ENCODE results near the gene CRYBG2.

The CRYBG2 gene

GRCh38 chr1:26286064-26286416 lies 67.9 kb downstream of the CRYBG2 start:
- H3K9me2 ChIP-seq (replicated peaks; ENCODE audit: insufficient read depth, low read length) = no peaks in the 10 kb centered on the region
- peaks cover 8% of the 10 kb centered on the region; the same call in 1 of the 2 replicates for H3K79me2 ChIP-seq (ENCODE audit: low read length)
- H3K4me1 ChIP-seq (ENCODE audit: low read length) = peaks cover 34% of the 10 kb centered on the region
- no peak overlapping the region for H3K4me3 ChIP-seq (ENCODE audit: low read length)
- DNase-seq = no peak
- no peaks in the 10 kb centered on the region for H4K20me1 ChIP-seq (ENCODE audit: insufficient read depth, low read length)
- no peak overlapping the region for H2AFZ ChIP-seq (ENCODE audit: low read length)
- H3K9ac ChIP-seq (ENCODE audit: low read length) = no peak overlapping the region
- no peaks in the 10 kb centered on the region for H3K27me3 ChIP-seq (replicated peaks; ENCODE audit: insufficient read depth, low read length)
- H3F3A ChIP-seq (ENCODE audit: insufficient read depth, low read length) = peaks cover 16% of the 10 kb centered on the region
- H3K36me3 ChIP-seq (replicated peaks; ENCODE audit: insufficient read depth, low read length) = no peaks in the 10 kb centered on the region
- no peak overlapping the region for H3K4me2 ChIP-seq (ENCODE audit: low read depth, low read length)
- H3K9me3 ChIP-seq (replicated peaks; ENCODE audit: insufficient read depth, low read length) = no peaks in the 10 kb centered on the region
- no peak overlapping the region; the same call in 1 of the 2 replicates for H3K27ac ChIP-seq (ENCODE audit: low read length)
- no peak for TF ChIP-seq EZH2phosphoT487 (IDR thresholded peaks at IDR 0.05; ENCODE audit: low read length)
- TF ChIP-seq CTCF (IDR thresholded peaks at IDR 0.05; ENCODE audit: low read length) = no peak
- no peak for TF ChIP-seq EZH2 (optimal IDR thresholded peaks at IDR 0.05; ENCODE audit: low read depth, low read length)

- peaks cover 13% of the 10 kb centered on the region for H3K79me2 ChIP-seq (ENCODE audit: low read length)
- no peak for DNase-seq
- H3K9me3 ChIP-seq (replicated peaks; ENCODE audit: insufficient read depth, low read length) = no peaks in the 10 kb centered on the region
- H3K9me2 ChIP-seq (replicated peaks; ENCODE audit: insufficient read depth, low read length) = no peaks in the 10 kb centered on the region
- no peak overlapping the region for H3K9ac ChIP-seq (ENCODE audit: low read length)
- no peaks in the 10 kb centered on the region for H3K36me3 ChIP-seq (replicated peaks; ENCODE audit: insufficient read depth, low read length)
- no peak overlapping the region for H2AFZ ChIP-seq (ENCODE audit: low read length)
- H3K27ac ChIP-seq (ENCODE audit: low read length) = no peak overlapping the region
- no peak overlapping the region for H3K4me2 ChIP-seq (ENCODE audit: low read depth, low read length)
- H4K20me1 ChIP-seq (ENCODE audit: insufficient read depth, low read length) = no peaks in the 10 kb centered on the region
- peaks cover 34% of the 10 kb centered on the region for H3K4me1 ChIP-seq (ENCODE audit: low read length)
- H3F3A ChIP-seq (ENCODE audit: insufficient read depth, low read length) = peaks cover 16% of the 10 kb centered on the region
- H3K27me3 ChIP-seq (replicated peaks; ENCODE audit: insufficient read depth, low read length) = no peaks in the 10 kb centered on the region
- TF ChIP-seq EZH2phosphoT487 (IDR thresholded peaks at IDR 0.05; ENCODE audit: low read length) = no peak
- TF ChIP-seq CTCF (IDR thresholded peaks at IDR 0.05; ENCODE audit: low read length) = peak; percentile 47
- no peak overlapping the region for H3K4me3 ChIP-seq (ENCODE audit: low read length)
Observed at GRCh38 chr1:26285366-26286063, 68.4 kb downstream of the CRYBG2 start.

- Histone ChIP-seq H3K4me1 (ENCODE audit: low read length) (peaks cover 30% of the 10 kb centered on the region), H3K36me3 (replicated peaks; ENCODE audit: insufficient read depth, low read length) (no peaks in the 10 kb centered on the region), H3K79me2 (ENCODE audit: low read length) (peaks cover 20% of the 10 kb centered on the region), H3K4me2 (ENCODE audit: low read depth, low read length) (no peak overlapping the region), H2AFZ (ENCODE audit: low read length) (no peak overlapping the region), H3K4me3 (ENCODE audit: low read length) (no peak overlapping the region), H3K9me2 (replicated peaks; ENCODE audit: insufficient read depth, low read length) (no peaks in the 10 kb centered on the region), H3F3A (ENCODE audit: insufficient read depth, low read length) (peaks cover 16% of the 10 kb centered on the region), H3K9ac (ENCODE audit: low read length) (no peak overlapping the region), H3K27ac (ENCODE audit: low read length) (no peak overlapping the region), H3K27me3 (replicated peaks; ENCODE audit: insufficient read depth, low read length) (no peaks in the 10 kb centered on the region), H4K20me1 (ENCODE audit: insufficient read depth, low read length) (no peaks in the 10 kb centered on the region), H3K9me3 (replicated peaks; ENCODE audit: insufficient read depth, low read length) (no peaks in the 10 kb centered on the region)
- TF ChIP-seq EZH2 (optimal IDR thresholded peaks at IDR 0.05; ENCODE audit: low read depth, low read length) (no peak), CTCF (IDR thresholded peaks at IDR 0.05; ENCODE audit: low read length) (peak; percentile 82), EZH2phosphoT487 (IDR thresholded peaks at IDR 0.05; ENCODE audit: low read length) (no peak)
- DNase-seq = no peak
Observed at GRCh38 chr1:26284597-26285347, 69.2 kb downstream of the CRYBG2 start.
